NCI-H146 treated with DMSO at 0.1 percent for 48 hours (cell line): ENCODE results near the gene IMMT.
"Not testable (repeated sequence)": the region's sequence is repeated elsewhere in the genome, so short reads cannot be mapped to it uniquely, and the experiment has no call there.

ENCODE experiments used
- DNase-seq: peaks from one replicate; lab custom pipeline; 2025; ENCODE audit not compliant: unreplicated experiment; lab: John Stamatoyannopoulos, UW

Gene IMMT

GRCh38 chr2:86202336-86202692 is 7.1 kb upstream of the IMMT start:
- no peak for DNase-seq

GRCh38 chr2:86201671-86202335 is 6.5 kb upstream of the IMMT start:
- DNase-seq, result no peak

GRCh38 chr2:86200564-86200963 is 5.3 kb upstream of the IMMT start:
- DNase-seq, result not testable (repeated sequence)

- DNase-seq, result no peak
These were observed 4.5 kb upstream of the IMMT start for GRCh38 chr2:86199834-86200177.

GRCh38 chr2:86195808-86196387 is 636 bp upstream of the IMMT start:
- peak; percentile 90 for DNase-seq

GRCh38 chr2:86194751-86195054 is 559 bp downstream of the IMMT start:
- no peak for DNase-seq

- DNase-seq, result no peak
These were observed 1.2 kb downstream of the IMMT start for GRCh38 chr2:86193901-86194567.

- no peak for DNase-seq
These were observed 5.4 kb downstream of the IMMT start for GRCh38 chr2:86189782-86190416.

GRCh38 chr2:86186431-86186830 is 8.8 kb downstream of the IMMT start:
- no peak for DNase-seq

- no peak for DNase-seq
These were observed 9.6 kb downstream of the IMMT start for GRCh38 chr2:86185517-86186212.

GRCh38 chr2:86176597-86176996 is 18.7 kb downstream of the IMMT start:
- no peak for DNase-seq

- DNase-seq, result no peak
These were observed 19.4 kb downstream of the IMMT start for GRCh38 chr2:86175828-86176227.

- DNase-seq, result no peak
These were observed 20.8 kb downstream of the IMMT start for GRCh38 chr2:86174445-86174844.

GRCh38 chr2:86172610-86173009 is 22.7 kb downstream of the IMMT start:
- DNase-seq, result no peak

- no peak for DNase-seq
These were observed 24.0 kb downstream of the IMMT start for GRCh38 chr2:86171295-86171694.

- no peak for DNase-seq
These were observed 24.8 kb downstream of the IMMT start for GRCh38 chr2:86170449-86170848.

- no peak for DNase-seq
These were observed 34.9 kb downstream of the IMMT start for GRCh38 chr2:86160156-86160952.

- no peak for DNase-seq
These were observed 37.0 kb downstream of the IMMT start for GRCh38 chr2:86158286-86158685.

- DNase-seq, result no peak
These were observed 38.2 kb downstream of the IMMT start for GRCh38 chr2:86157009-86157556.

- DNase-seq, result no peak
These were observed 44.8 kb downstream of the IMMT start for GRCh38 chr2:86150502-86150901.

GRCh38 chr2:86147793-86148192 is 47.5 kb downstream of the IMMT start:
- no peak for DNase-seq
